ENCODE results near the gene TMEM219. TPM values are rescaled to one million over a fixed set of nuclear protein-coding genes. Genes with fewer than 3 reads are reported as not detected.

Gene TMEM219
- total and polyA plus RNA-seq, 2 donors from 2014 or later = 127 to 288 TPM

DNA sequence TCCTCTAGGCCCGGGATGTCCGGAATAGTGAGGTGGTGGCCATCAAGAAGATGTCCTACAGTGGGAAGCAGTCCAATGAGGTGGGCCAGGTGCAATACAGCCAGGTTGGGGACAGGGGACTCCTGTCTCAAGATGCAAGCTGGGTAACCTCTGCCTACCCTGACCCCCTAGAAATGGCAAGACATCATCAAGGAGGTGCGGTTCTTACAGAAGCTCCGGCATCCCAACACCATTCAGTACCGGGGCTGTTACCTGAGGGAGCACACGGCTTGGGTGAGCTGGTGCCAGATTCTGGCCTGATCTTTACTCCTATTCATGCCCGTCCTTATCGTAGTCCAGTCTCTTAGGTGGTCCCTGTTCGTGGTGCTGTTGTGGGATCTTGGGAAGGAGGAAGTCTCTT lies 16.2 kb downstream of the TMEM219 start:
- peak overlapping the region in 1 of 3 donors; percentile 96 for H3K4me3 ChIP-seq (ENCODE audit: low read length in 3 of 3)
- no peak overlapping the region for H3K27ac ChIP-seq (ENCODE audit: low read depth in 2 of 2, low read length in 2 of 2)
- DNase-seq (peak in 1 of 5 donors; percentile 17), FAIRE-seq (no peak)
- H3K27me3 ChIP-seq (ENCODE audit: control insufficient read depth, insufficient read depth, low read length) = no peaks in the 10 kb centered on the region
- intact Hi-C loops (cut with DNase I) = no loop called here
- H3K36me3 ChIP-seq (ENCODE audit: control insufficient read depth in 2 of 3, insufficient read depth in 3 of 3, low read length in 3 of 3) = peaks cover 17 to 56% (median 42%) of the 10 kb centered on the region in 3 donors
- H3K4me1 ChIP-seq (ENCODE audit: control insufficient read depth in 2 of 3, insufficient read depth in 2 of 3, low read depth in 1 of 3, low read length in 3 of 3) = peaks cover 3 to 30% (median 14%) of the 10 kb centered on the region in 3 donors
- TF ChIP-seq, protein P1, sequence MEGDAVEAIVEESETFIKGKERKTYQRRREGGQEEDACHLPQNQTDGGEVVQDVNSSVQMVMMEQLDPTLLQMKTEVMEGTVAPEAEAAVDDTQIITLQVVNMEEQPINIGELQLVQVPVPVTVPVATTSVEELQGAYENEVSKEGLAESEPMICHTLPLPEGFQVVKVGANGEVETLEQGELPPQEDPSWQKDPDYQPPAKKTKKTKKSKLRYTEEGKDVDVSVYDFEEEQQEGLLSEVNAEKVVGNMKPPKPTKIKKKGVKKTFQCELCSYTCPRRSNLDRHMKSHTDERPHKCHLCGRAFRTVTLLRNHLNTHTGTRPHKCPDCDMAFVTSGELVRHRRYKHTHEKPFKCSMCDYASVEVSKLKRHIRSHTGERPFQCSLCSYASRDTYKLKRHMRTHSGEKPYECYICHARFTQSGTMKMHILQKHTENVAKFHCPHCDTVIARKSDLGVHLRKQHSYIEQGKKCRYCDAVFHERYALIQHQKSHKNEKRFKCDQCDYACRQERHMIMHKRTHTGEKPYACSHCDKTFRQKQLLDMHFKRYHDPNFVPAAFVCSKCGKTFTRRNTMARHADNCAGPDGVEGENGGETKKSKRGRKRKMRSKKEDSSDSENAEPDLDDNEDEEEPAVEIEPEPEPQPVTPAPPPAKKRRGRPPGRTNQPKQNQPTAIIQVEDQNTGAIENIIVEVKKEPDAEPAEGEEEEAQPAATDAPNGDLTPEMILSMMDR (IDR thresholded peaks at IDR 0.05; ENCODE audit: borderline replicate concordance, extremely low read depth, insufficient read depth) = no peak
- no peaks in the 10 kb centered on the region for H3K9me3 ChIP-seq (ENCODE audit: control insufficient read depth in 2 of 3, insufficient read depth in 1 of 3, low read length in 3 of 3)
- no peak overlapping the region for H3K9ac ChIP-seq (ENCODE audit: low read length in 3 of 3)

DNA sequence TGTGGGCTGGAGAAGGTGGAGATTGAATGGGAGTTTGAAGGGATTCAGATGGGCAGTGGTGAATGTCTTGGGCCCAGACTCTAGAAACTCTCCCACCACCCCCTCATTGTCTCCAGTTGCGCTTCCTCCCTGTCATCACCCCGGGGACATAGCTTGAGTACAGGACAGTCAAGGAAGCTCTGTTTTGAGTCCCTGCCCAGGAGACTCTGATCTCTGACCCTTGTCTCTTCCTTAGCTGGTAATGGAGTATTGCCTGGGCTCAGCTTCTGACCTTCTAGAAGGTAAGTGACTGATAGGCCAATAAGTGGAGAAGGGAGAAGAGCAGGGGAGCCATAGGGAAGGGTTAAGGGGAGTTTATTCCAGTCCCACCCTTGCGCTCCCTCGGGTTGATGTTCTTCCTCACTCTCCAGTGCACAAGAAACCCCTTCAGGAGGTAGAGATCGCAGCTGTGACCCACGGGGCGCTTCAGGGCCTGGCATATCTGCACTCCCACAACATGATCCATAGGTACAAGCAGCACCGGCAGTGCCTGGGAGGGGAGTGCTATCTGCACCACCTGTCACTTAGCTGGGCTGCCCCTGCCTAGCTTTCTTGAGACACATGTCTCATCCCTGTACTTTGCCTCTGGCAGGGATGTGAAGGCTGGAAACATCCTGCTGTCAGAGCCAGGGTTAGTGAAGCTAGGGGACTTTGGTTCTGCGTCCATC lies 16.8 kb downstream of the TMEM219 start:
- FAIRE-seq = no peak
- peaks cover 3 to 30% (median 14%) of the 10 kb centered on the region in 3 donors for H3K4me1 ChIP-seq (ENCODE audit: control insufficient read depth in 2 of 3, insufficient read depth in 2 of 3, low read depth in 1 of 3, low read length in 3 of 3)
- peaks cover 17 to 63% (median 47%) of the 10 kb centered on the region in 3 donors for H3K36me3 ChIP-seq (ENCODE audit: control insufficient read depth in 2 of 3, insufficient read depth in 3 of 3, low read length in 3 of 3)
- DNase-seq = no peak
- no peak overlapping the region for H3K9ac ChIP-seq (ENCODE audit: low read length in 3 of 3)
- no peak overlapping the region for H3K4me3 ChIP-seq (ENCODE audit: low read length in 3 of 3)
- TF ChIP-seq, protein P1 (IDR thresholded peaks at IDR 0.05; ENCODE audit: borderline replicate concordance, extremely low read depth, insufficient read depth) = no peak
- no peaks in the 10 kb centered on the region for H3K9me3 ChIP-seq (ENCODE audit: control insufficient read depth in 2 of 3, insufficient read depth in 1 of 3, low read length in 3 of 3)
- no peak overlapping the region for H3K27ac ChIP-seq (ENCODE audit: low read depth in 2 of 2, low read length in 2 of 2)
- intact Hi-C loops (cut with DNase I) = no loop called here
- H3K27me3 ChIP-seq (ENCODE audit: control insufficient read depth, insufficient read depth, low read length) = no peaks in the 10 kb centered on the region

DNA sequence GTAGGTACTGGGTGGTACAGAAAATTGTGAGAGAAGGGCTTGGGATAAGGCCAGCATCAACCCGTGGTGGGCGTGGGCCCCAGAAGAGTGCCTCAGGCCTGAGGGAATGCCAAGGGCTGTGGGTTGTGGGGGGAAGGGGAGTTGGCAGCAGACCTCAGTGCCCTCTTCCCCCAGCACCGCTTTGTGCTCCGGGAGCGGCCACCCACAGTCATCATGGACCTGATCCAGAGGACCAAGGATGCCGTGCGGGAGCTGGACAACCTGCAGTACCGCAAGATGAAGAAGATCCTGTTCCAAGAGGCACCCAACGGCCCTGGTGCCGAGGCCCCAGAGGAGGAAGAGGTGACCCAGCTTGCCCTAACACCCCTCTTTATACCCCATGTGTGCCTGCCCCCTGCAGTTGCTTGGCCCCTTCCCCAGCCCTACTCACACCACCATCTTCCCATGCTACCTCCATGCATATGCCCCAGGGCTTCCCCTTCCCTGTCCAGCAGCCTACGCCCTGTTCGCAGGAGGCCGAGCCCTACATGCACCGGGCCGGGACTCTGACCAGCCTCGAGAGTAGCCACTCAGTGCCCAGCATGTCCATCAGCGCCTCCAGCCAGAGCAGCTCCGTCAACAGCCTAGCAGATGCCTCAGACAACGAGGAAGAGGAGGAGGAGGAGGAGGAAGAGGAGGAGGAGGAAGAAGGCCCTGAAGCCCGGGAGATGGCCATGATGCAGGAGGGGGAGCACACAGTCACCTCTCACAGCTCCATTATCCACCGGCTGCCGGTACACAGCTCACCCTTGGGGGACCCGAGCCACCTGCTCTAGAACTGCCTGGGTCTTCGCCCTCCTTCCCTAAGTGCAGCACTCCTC lies 20.9 kb downstream of the TMEM219 start:
- intact Hi-C loops (cut with DNase I) = no loop called here
- DNase-seq (no peak), FAIRE-seq (no peak)
- no peak overlapping the region for H3K27ac ChIP-seq (ENCODE audit: low read depth in 2 of 2, low read length in 2 of 2)
- no peaks in the 10 kb centered on the region for H3K9me3 ChIP-seq (ENCODE audit: control insufficient read depth in 2 of 3, insufficient read depth in 1 of 3, low read length in 3 of 3)
- peaks cover 0 to 5% (median 4%) of the 10 kb centered on the region in 3 donors for H3K4me1 ChIP-seq (ENCODE audit: control insufficient read depth in 2 of 3, insufficient read depth in 2 of 3, low read depth in 1 of 3, low read length in 3 of 3)
- no peak overlapping the region for H3K4me3 ChIP-seq (ENCODE audit: low read length in 3 of 3)
- H3K27me3 ChIP-seq (ENCODE audit: control insufficient read depth, insufficient read depth, low read length) = no peaks in the 10 kb centered on the region
- TF ChIP-seq, protein P1 (IDR thresholded peaks at IDR 0.05; ENCODE audit: borderline replicate concordance, extremely low read depth, insufficient read depth) = no peak
- no peak overlapping the region for H3K9ac ChIP-seq (ENCODE audit: low read length in 3 of 3)
- peaks cover 17 to 88% (median 79%) of the 10 kb centered on the region in 3 donors for H3K36me3 ChIP-seq (ENCODE audit: control insufficient read depth in 2 of 3, insufficient read depth in 3 of 3, low read length in 3 of 3)

Measured in kidney (tissue), 14 donors.